ENCODE results near the gene SMIM41. TPM values are rescaled to one million over a fixed set of nuclear protein-coding genes. Genes with fewer than 3 reads are reported as not detected.
A peak's percentile ranks its signal among the peaks of the same experiment; 100 is the strongest.

Gene SMIM41
- polyA plus RNA-seq, 4 donors, result 0.46 to 1.6 (median 0.80) TPM; not detected in 1

- no peak for DNase-seq
- Histone ChIP-seq H3K9me3 (ENCODE audit: control insufficient read depth in 2 of 2, insufficient read depth in 1 of 2, low read depth in 1 of 2, low read length in 1 of 2) (no peaks in the 10 kb centered on the region), H3K4me3 (ENCODE audit: low read depth in 1 of 3, low read length in 3 of 3) (no peak overlapping the region), H3K4me1 (ENCODE audit: control insufficient read depth in 3 of 3, insufficient read depth in 2 of 3, low read depth in 1 of 3, low read length in 2 of 3) (no peaks in the 10 kb centered on the region), H3K27me3 (ENCODE audit: control insufficient read depth in 3 of 3, insufficient read depth in 3 of 3, low read length in 3 of 3) (peaks cover 0 to 3% (median 0%) of the 10 kb centered on the region in 3 donors), H3K36me3 (ENCODE audit: control insufficient read depth in 3 of 3, insufficient read depth in 2 of 3, low read depth in 1 of 3, low read length in 3 of 3) (no peaks in the 10 kb centered on the region), H3K27ac (ENCODE audit: low read depth in 1 of 3, low read length in 2 of 3) (no peak overlapping the region)
- 81 to 87% (median 86%) methylated on average over 4 to 6 of the region's 6 CpGs for WGBS, 3 donors
- FAIRE-seq, result no peak
Observed at GRCh38 chr12:52125476-52125900, 46.0 kb downstream of the SMIM41 start.

- no peaks in the 10 kb centered on the region for H3K9me3 ChIP-seq (ENCODE audit: control insufficient read depth in 2 of 2, insufficient read depth in 1 of 2, low read depth in 1 of 2, low read length in 1 of 2)
- 72 to 85% (median 80%) methylated on average over 2 of the region's 2 CpGs for WGBS, 3 donors
- no peaks in the 10 kb centered on the region for H3K36me3 ChIP-seq (ENCODE audit: control insufficient read depth in 3 of 3, insufficient read depth in 2 of 3, low read depth in 1 of 3, low read length in 3 of 3)
- no peak overlapping the region for H3K4me3 ChIP-seq (ENCODE audit: low read depth in 1 of 3, low read length in 3 of 3)
- H3K4me1 ChIP-seq (ENCODE audit: control insufficient read depth in 3 of 3, insufficient read depth in 2 of 3, low read depth in 1 of 3, low read length in 2 of 3), result no peaks in the 10 kb centered on the region
- H3K27ac ChIP-seq (ENCODE audit: low read depth in 1 of 3, low read length in 2 of 3), result peak overlapping the region in 2 of 3 donors; percentile 17 to 29
- FAIRE-seq, result no peak
- no peak for DNase-seq
- peaks cover 0 to 3% (median 0%) of the 10 kb centered on the region in 3 donors for H3K27me3 ChIP-seq (ENCODE audit: control insufficient read depth in 3 of 3, insufficient read depth in 3 of 3, low read length in 3 of 3)
Observed at GRCh38 chr12:52126050-52126604, 46.6 kb downstream of the SMIM41 start.

- 53 to 73% (median 66%) methylated on average over 21 of the region's 21 CpGs for WGBS, 3 donors
- peaks cover 0 to 3% (median 0%) of the 10 kb centered on the region in 3 donors for H3K27me3 ChIP-seq (ENCODE audit: control insufficient read depth in 3 of 3, insufficient read depth in 3 of 3, low read length in 3 of 3)
- H3K4me3 ChIP-seq (ENCODE audit: low read depth in 1 of 3, low read length in 3 of 3), result no peak overlapping the region
- no peaks in the 10 kb centered on the region for H3K9me3 ChIP-seq (ENCODE audit: control insufficient read depth in 2 of 2, insufficient read depth in 1 of 2, low read depth in 1 of 2, low read length in 1 of 2)
- no peaks in the 10 kb centered on the region for H3K36me3 ChIP-seq (ENCODE audit: control insufficient read depth in 3 of 3, insufficient read depth in 2 of 3, low read depth in 1 of 3, low read length in 3 of 3)
- no peak for FAIRE-seq
- H3K4me1 ChIP-seq (ENCODE audit: control insufficient read depth in 3 of 3, insufficient read depth in 2 of 3, low read depth in 1 of 3, low read length in 2 of 3), result no peaks in the 10 kb centered on the region
- DNase-seq, result peak in 1 of 2 donors; percentile 31
- peak overlapping the region in 2 of 3 donors; percentile 17 to 33 for H3K27ac ChIP-seq (ENCODE audit: low read depth in 1 of 3, low read length in 2 of 3)
Observed at GRCh38 chr12:52126605-52127578, 47.4 kb downstream of the SMIM41 start.

DNA sequence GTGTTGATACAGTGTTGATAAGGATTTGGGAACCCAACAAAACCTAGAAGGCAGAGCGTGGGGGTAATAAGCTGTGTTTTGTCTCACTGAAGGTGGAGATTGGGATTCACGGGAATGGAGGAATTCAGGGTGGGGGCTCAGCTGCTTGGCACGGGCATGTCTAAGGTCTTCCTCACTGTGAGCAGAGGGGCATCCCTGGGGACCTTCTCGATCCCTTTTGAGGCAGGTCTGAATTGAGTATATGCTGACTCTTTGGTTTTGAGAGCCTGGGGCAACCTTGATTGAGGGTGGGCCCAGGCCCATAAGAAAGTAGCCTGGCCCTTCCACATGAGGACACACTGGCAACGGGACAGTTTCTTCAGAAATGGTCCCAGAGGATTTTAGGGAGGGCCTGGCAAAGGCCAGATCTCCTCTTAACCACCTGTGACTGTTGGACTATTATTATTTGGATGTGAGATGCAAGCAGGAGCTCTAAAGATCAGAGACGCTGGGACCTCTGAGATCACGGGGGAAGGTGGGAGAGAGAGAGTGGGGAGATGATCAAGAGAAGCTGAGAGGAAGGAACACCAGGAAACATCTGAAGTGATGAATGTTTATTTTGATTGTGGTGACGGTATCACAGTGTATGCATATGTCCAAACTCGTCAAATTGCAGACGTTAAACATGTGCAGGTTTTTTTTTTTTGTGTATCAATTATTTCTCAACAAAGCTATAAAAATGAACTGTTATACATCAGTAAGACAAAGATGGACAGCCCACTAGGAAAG is 48.4 kb downstream of the SMIM41 start:
- Histone ChIP-seq H3K36me3 (ENCODE audit: control insufficient read depth in 3 of 3, insufficient read depth in 2 of 3, low read depth in 1 of 3, low read length in 3 of 3) (no peaks in the 10 kb centered on the region), H3K4me1 (ENCODE audit: control insufficient read depth in 3 of 3, insufficient read depth in 2 of 3, low read depth in 1 of 3, low read length in 2 of 3) (no peaks in the 10 kb centered on the region), H3K27ac (ENCODE audit: low read depth in 1 of 3, low read length in 2 of 3) (no peak overlapping the region), H3K4me3 (ENCODE audit: low read depth in 1 of 3, low read length in 3 of 3) (no peak overlapping the region), H3K9me3 (ENCODE audit: control insufficient read depth in 2 of 2, insufficient read depth in 1 of 2, low read depth in 1 of 2, low read length in 1 of 2) (no peaks in the 10 kb centered on the region), H3K27me3 (ENCODE audit: control insufficient read depth in 3 of 3, insufficient read depth in 3 of 3, low read length in 3 of 3) (peaks cover 0 to 7% (median 0%) of the 10 kb centered on the region in 3 donors)
- WGBS, 3 donors, result 66 to 71% (median 67%) methylated on average over 10 of the region's 10 CpGs
- DNase-seq (no peak), FAIRE-seq (no peak)

DNA sequence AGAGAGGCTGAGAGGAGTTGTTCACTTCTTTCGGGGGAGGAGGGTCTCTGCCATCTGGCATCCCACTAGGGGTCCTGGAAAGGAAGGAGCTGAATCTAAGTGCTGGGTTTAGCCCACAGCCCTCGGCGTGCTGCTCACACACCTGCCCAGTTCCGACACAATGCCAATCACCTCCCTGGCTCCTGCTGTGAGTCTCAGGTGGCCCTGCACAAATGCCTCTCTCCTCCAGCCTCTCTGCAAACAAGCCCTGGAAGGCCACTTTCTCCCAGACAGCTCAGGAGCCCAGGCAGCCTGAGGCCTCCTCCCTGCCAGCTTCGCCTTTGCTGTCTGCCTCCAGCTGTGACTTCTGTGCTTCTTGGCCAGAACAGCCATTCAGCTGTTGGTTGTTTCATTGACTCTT is 51.2 kb downstream of the SMIM41 start:
- no peak for DNase-seq
- WGBS, 3 donors, result 77 to 93% (median 86%) methylated on average over 5 of the region's 5 CpGs
- FAIRE-seq, result no peak

DNA sequence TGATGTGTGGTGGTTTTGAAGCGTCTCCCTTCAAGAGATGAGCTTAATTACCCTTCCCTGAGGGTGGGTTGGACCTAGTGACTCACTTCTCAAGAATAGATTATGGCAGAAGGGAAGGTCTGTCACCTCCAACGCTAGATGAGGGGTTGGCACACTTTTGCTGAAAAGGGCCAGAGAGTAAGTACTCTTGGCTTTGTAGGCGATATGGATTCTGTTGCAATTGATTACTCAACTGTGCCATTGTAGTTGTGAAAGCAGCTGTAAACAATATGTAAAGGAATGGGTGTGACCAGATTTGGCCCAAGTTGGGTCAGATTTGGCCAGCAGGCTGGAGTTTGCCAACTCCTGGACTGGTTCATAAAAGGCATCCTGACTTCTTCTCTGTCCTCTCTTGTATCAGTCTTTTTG is 53.3 kb downstream of the SMIM41 start:
- 53 to 67% (median 54%) methylated on average over 3 of the region's 3 CpGs for WGBS, 3 donors
- Histone ChIP-seq H3K4me3 (ENCODE audit: low read depth in 1 of 3, low read length in 3 of 3) (no peak overlapping the region), H3K27me3 (ENCODE audit: control insufficient read depth in 3 of 3, insufficient read depth in 3 of 3, low read length in 3 of 3) (peaks cover 0 to 4% (median 0%) of the 10 kb centered on the region in 3 donors), H3K4me1 (ENCODE audit: control insufficient read depth in 3 of 3, insufficient read depth in 2 of 3, low read depth in 1 of 3, low read length in 2 of 3) (no peaks in the 10 kb centered on the region), H3K27ac (ENCODE audit: low read depth in 1 of 3, low read length in 2 of 3) (no peak overlapping the region), H3K36me3 (ENCODE audit: control insufficient read depth in 3 of 3, insufficient read depth in 2 of 3, low read depth in 1 of 3, low read length in 3 of 3) (no peaks in the 10 kb centered on the region), H3K9me3 (ENCODE audit: control insufficient read depth in 2 of 2, insufficient read depth in 1 of 2, low read depth in 1 of 2, low read length in 1 of 2) (no peaks in the 10 kb centered on the region)
- no peak for FAIRE-seq
- DNase-seq, result no peak

More for the DNA sequence above, 51.2 kb downstream of the SMIM41 start:
- Histone ChIP-seq H3K4me1 (ENCODE audit: control insufficient read depth in 3 of 3, insufficient read depth in 2 of 3, low read depth in 1 of 3, low read length in 2 of 3) (no peaks in the 10 kb centered on the region), H3K4me3 (ENCODE audit: low read depth in 1 of 3, low read length in 3 of 3) (no peak overlapping the region), H3K9me3 (ENCODE audit: control insufficient read depth in 2 of 2, insufficient read depth in 1 of 2, low read depth in 1 of 2, low read length in 1 of 2) (no peaks in the 10 kb centered on the region), H3K27me3 (ENCODE audit: control insufficient read depth in 3 of 3, insufficient read depth in 3 of 3, low read length in 3 of 3) (peaks cover 0 to 4% (median 0%) of the 10 kb centered on the region in 3 donors), H3K27ac (ENCODE audit: low read depth in 1 of 3, low read length in 2 of 3) (no peak overlapping the region), H3K36me3 (ENCODE audit: control insufficient read depth in 3 of 3, insufficient read depth in 2 of 3, low read depth in 1 of 3, low read length in 3 of 3) (no peaks in the 10 kb centered on the region)

- Histone ChIP-seq H3K27me3 (ENCODE audit: control insufficient read depth in 3 of 3, insufficient read depth in 3 of 3, low read length in 3 of 3) (peaks cover 0 to 3% (median 0%) of the 10 kb centered on the region in 3 donors), H3K4me1 (ENCODE audit: control insufficient read depth in 3 of 3, insufficient read depth in 2 of 3, low read depth in 1 of 3, low read length in 2 of 3) (no peaks in the 10 kb centered on the region), H3K4me3 (ENCODE audit: low read depth in 1 of 3, low read length in 3 of 3) (no peak overlapping the region), H3K36me3 (ENCODE audit: control insufficient read depth in 3 of 3, insufficient read depth in 2 of 3, low read depth in 1 of 3, low read length in 3 of 3) (no peaks in the 10 kb centered on the region), H3K9me3 (ENCODE audit: control insufficient read depth in 2 of 2, insufficient read depth in 1 of 2, low read depth in 1 of 2, low read length in 1 of 2) (no peaks in the 10 kb centered on the region), H3K27ac (ENCODE audit: low read depth in 1 of 3, low read length in 2 of 3) (no peak overlapping the region)
- 83 to 92% (median 86%) methylated on average over 5 of the region's 5 CpGs for WGBS, 3 donors
- FAIRE-seq (no peak), DNase-seq (no peak)
Observed at GRCh38 chr12:52137746-52138145, 58.2 kb downstream of the SMIM41 start.

GRCh38 chr12:52139147-52139546 is 59.6 kb downstream of the SMIM41 start:
- Histone ChIP-seq H3K4me1 (ENCODE audit: control insufficient read depth in 3 of 3, insufficient read depth in 2 of 3, low read depth in 1 of 3, low read length in 2 of 3) (peaks cover 0 to 4% (median 0%) of the 10 kb centered on the region in 3 donors), H3K27ac (ENCODE audit: low read depth in 1 of 3, low read length in 2 of 3) (no peak overlapping the region), H3K27me3 (ENCODE audit: control insufficient read depth in 3 of 3, insufficient read depth in 3 of 3, low read length in 3 of 3) (peaks cover 0 to 3% (median 0%) of the 10 kb centered on the region in 3 donors), H3K9me3 (ENCODE audit: control insufficient read depth in 2 of 2, insufficient read depth in 1 of 2, low read depth in 1 of 2, low read length in 1 of 2) (no peaks in the 10 kb centered on the region), H3K4me3 (ENCODE audit: low read depth in 1 of 3, low read length in 3 of 3) (no peak overlapping the region), H3K36me3 (ENCODE audit: control insufficient read depth in 3 of 3, insufficient read depth in 2 of 3, low read depth in 1 of 3, low read length in 3 of 3) (no peaks in the 10 kb centered on the region)
- no peak for FAIRE-seq
- 78 to 86% (median 82%) methylated on average over 13 of the region's 13 CpGs for WGBS, 3 donors
- DNase-seq, result no peak
